Activated CD4-positive, alpha-beta T cell treated with anti-CD3 and anti-CD28 coated beads for 36 hours (primary cell): Measurements from ENCODE around the gene SEMA3G. TPM values are rescaled to one million over a fixed set of nuclear protein-coding genes. Genes with fewer than 3 reads are reported as not detected.

Experiments
- ATAC-seq: fragments of 200-7000 bp; cut with Tn5 transposase; one replicate; pipeline ENCODE4 v1.10.0; 2021; ENCODE audit warnings: mild to moderate bottlenecking, moderate library complexity
- CTCF ChIA-PET: fragments of 350-600 bp; sonication (Branson Sonifier 250); formaldehyde crosslinking; loops from one replicate; lab custom pipeline; 2021; ENCODE audit warnings: antibody characterized with exemption; lab: Charles Lee
- POLR2A ChIA-PET: fragments of 350-600 bp; sonication (Branson Sonifier 250); formaldehyde crosslinking; loops from one replicate; lab custom pipeline; 2021; ENCODE audit warnings: antibody characterized with exemption, inconsistent platforms; lab: Charles Lee
- DNase-seq: peaks from one replicate; pipeline ENCODE4 v3.0.0-alpha.2; 2020
- H3K27ac Mint-ChIP-seq: one replicate; pipeline ENCODE4 v1.8.0; 2021; ENCODE audit warnings: mixed read lengths
- H3K27me3 Mint-ChIP-seq: one replicate; pipeline ENCODE4 v1.8.0; 2021; ENCODE audit warnings: mixed read lengths
- H3K36me3 Mint-ChIP-seq: one replicate; pipeline ENCODE4 v1.8.0; 2021; ENCODE audit warnings: low read depth, mixed read lengths
- H3K4me1 Mint-ChIP-seq: one replicate; pipeline ENCODE4 v1.8.0; 2021; ENCODE audit warnings: mixed read lengths
- H3K4me3 Mint-ChIP-seq: one replicate; pipeline ENCODE4 v1.8.0; 2021; ENCODE audit warnings: mild to moderate bottlenecking, moderate library complexity, mixed read lengths
- H3K9me3 Mint-ChIP-seq: one replicate; pipeline ENCODE4 v1.8.0; 2021; ENCODE audit warnings: low read depth, mixed read lengths
- intact Hi-C, 2 experiments: fragments of 100-400 bp; cut with DNase I in 1 of 2; cut with micrococcal nuclease in 1 of 2; formaldehyde crosslinking; loops; one replicate each; pipeline versions ENCODE4 v1.14.2 to v1.15.1; 2022 to 2024; cut with DNase I, micrococcal nuclease
- total RNA-seq, 2 experiments: library from RNA; stranded (reverse); gene quantifications; one replicate each; pipeline ENCODE4 v1.2.3, GENCODE V29; 2021

SEMA3G gene
- total RNA-seq, 2 experiments from 2014 or later, result not detected

GRCh38 chr3:52405066-52405465 lies 39.8 kb downstream of the SEMA3G start:
- POLR2A ChIA-PET, result interaction anchor here (0.6 kb wide), 1 partner anchor 66 kb away, joined by 5 read pairs; no protein-coding TSS in a partner anchor
- no peaks in the 10 kb centered on the region for H3K27me3 Mint-ChIP-seq
- CTCF ChIA-PET, result interaction anchor here (0.6 kb wide), 1 partner anchor 66 kb away, joined by 3 read pairs; no protein-coding TSS in a partner anchor

GRCh38 chr3:52404391-52404790 lies 40.5 kb downstream of the SEMA3G start:
- no peak for ATAC-seq
- Mint-ChIP-seq H3K4me3 (no peak overlapping the region), H3K27ac (no peak overlapping the region), H3K36me3 (peaks cover 38% of the 10 kb centered on the region), H3K4me1 (peaks cover 18% of the 10 kb centered on the region), H3K9me3 (no peaks in the 10 kb centered on the region), H3K27me3 (no peaks in the 10 kb centered on the region)
- DNase-seq, result no peak
- intact Hi-C loops, result no loop called here
- POLR2A ChIA-PET, result no interaction called here
- CTCF ChIA-PET, result no interaction called here

More at GRCh38 chr3:52405066-52405465, 39.8 kb downstream of the SEMA3G start:
- ATAC-seq (no peak), DNase-seq (no peak)
- Mint-ChIP-seq H3K4me3 (no peak overlapping the region), H3K9me3 (no peaks in the 10 kb centered on the region), H3K4me1 (peaks cover 18% of the 10 kb centered on the region), H3K36me3 (peaks cover 38% of the 10 kb centered on the region), H3K27ac (no peak overlapping the region)
- intact Hi-C loops, result no loop called here

- Mint-ChIP-seq H3K4me3 (no peak overlapping the region), H3K36me3 (peaks cover 38% of the 10 kb centered on the region), H3K9me3 (no peaks in the 10 kb centered on the region), H3K4me1 (peaks cover 14% of the 10 kb centered on the region), H3K27me3 (no peaks in the 10 kb centered on the region), H3K27ac (no peak overlapping the region)
- ATAC-seq (no peak), DNase-seq (no peak)
- ChIA-PET POLR2A (no interaction called here), CTCF (no interaction called here)
- intact Hi-C loops, result no loop called here
Observed at GRCh38 chr3:52403955-52404354, 40.9 kb downstream of the SEMA3G start.

GRCh38 chr3:52403271-52403841 lies 41.5 kb downstream of the SEMA3G start:
- Mint-ChIP-seq H3K27me3 (no peaks in the 10 kb centered on the region), H3K4me3 (no peak overlapping the region), H3K4me1 (peaks cover 8% of the 10 kb centered on the region), H3K9me3 (no peaks in the 10 kb centered on the region), H3K27ac (no peak overlapping the region), H3K36me3 (peaks cover 38% of the 10 kb centered on the region)
- intact Hi-C loops, result no loop called here
- DNase-seq, result no peak
- ChIA-PET POLR2A (no interaction called here), CTCF (no interaction called here)
- ATAC-seq, result no peak

- Mint-ChIP-seq H3K9me3 (no peaks in the 10 kb centered on the region), H3K27ac (no peak overlapping the region), H3K27me3 (no peaks in the 10 kb centered on the region), H3K4me1 (peaks cover 3% of the 10 kb centered on the region), H3K4me3 (no peak overlapping the region), H3K36me3 (peaks cover 33% of the 10 kb centered on the region)
- intact Hi-C loops, result no loop called here
- no peak for DNase-seq
- ChIA-PET POLR2A (interaction anchor here (1.1 kb wide), 1 partner anchor 9 kb away, joined by 7 read pairs; no protein-coding TSS in a partner anchor), CTCF (no interaction called here)
- ATAC-seq, result no peak
Observed at GRCh38 chr3:52402706-52403270, 42.1 kb downstream of the SEMA3G start.

GRCh38 chr3:52402101-52402521 lies 42.8 kb downstream of the SEMA3G start:
- CTCF ChIA-PET, result no interaction called here
- intact Hi-C loops, result no loop called here

GRCh38 chr3:52401551-52401950 lies 43.4 kb downstream of the SEMA3G start:
- H3K27me3 Mint-ChIP-seq, result no peaks in the 10 kb centered on the region
- peaks cover 24% of the 10 kb centered on the region for H3K36me3 Mint-ChIP-seq
- H3K4me1 Mint-ChIP-seq, result no peaks in the 10 kb centered on the region
- no peak overlapping the region for H3K4me3 Mint-ChIP-seq
- ChIA-PET CTCF (no interaction called here), POLR2A (interaction anchor here (1.1 kb wide), 1 partner anchor 10 kb away, joined by 7 read pairs; no protein-coding TSS in a partner anchor)
- no peaks in the 10 kb centered on the region for H3K9me3 Mint-ChIP-seq
- no peak overlapping the region for H3K27ac Mint-ChIP-seq
- ATAC-seq (no peak), DNase-seq (no peak)
- intact Hi-C loops, result no loop called here

More at GRCh38 chr3:52402101-52402521, 42.8 kb downstream of the SEMA3G start:
- H3K4me3 Mint-ChIP-seq, result no peak overlapping the region
- peaks cover 2% of the 10 kb centered on the region for H3K4me1 Mint-ChIP-seq
- ATAC-seq (no peak), DNase-seq (peak; percentile 3)
- H3K9me3 Mint-ChIP-seq, result no peaks in the 10 kb centered on the region
- H3K27me3 Mint-ChIP-seq, result no peaks in the 10 kb centered on the region
- H3K36me3 Mint-ChIP-seq, result peaks cover 28% of the 10 kb centered on the region
- no peak overlapping the region for H3K27ac Mint-ChIP-seq
- POLR2A ChIA-PET, result interaction anchor here (1.1 kb wide), 1 partner anchor 10 kb away, joined by 7 read pairs; no protein-coding TSS in a partner anchor

GRCh38 chr3:52401021-52401420 lies 43.9 kb downstream of the SEMA3G start:
- H3K9me3 Mint-ChIP-seq, result no peaks in the 10 kb centered on the region
- H3K4me3 Mint-ChIP-seq, result no peak overlapping the region
- no peak overlapping the region for H3K27ac Mint-ChIP-seq
- POLR2A ChIA-PET, result no interaction called here
- peaks cover 24% of the 10 kb centered on the region for H3K36me3 Mint-ChIP-seq
- CTCF ChIA-PET, result interaction anchor here (2.0 kb wide), 1 partner anchor 11 kb away, joined by 6 read pairs; no protein-coding TSS in a partner anchor
- no peaks in the 10 kb centered on the region for H3K27me3 Mint-ChIP-seq
- DNase-seq (no peak), ATAC-seq (no peak)
- no peaks in the 10 kb centered on the region for H3K4me1 Mint-ChIP-seq
- intact Hi-C loops, result no loop called here

GRCh38 chr3:52400275-52400793 lies 44.6 kb downstream of the SEMA3G start:
- no peak overlapping the region for H3K27ac Mint-ChIP-seq
- no peak overlapping the region for H3K4me3 Mint-ChIP-seq
- H3K4me1 Mint-ChIP-seq, result no peaks in the 10 kb centered on the region
- intact Hi-C loops, result no loop called here
- ChIA-PET POLR2A (no interaction called here), CTCF (interaction anchor here (2.0 kb wide), 1 partner anchor 12 kb away, joined by 6 read pairs; no protein-coding TSS in a partner anchor)
- no peaks in the 10 kb centered on the region for H3K9me3 Mint-ChIP-seq
- ATAC-seq, result no peak
- peaks cover 23% of the 10 kb centered on the region for H3K36me3 Mint-ChIP-seq
- no peak for DNase-seq
- no peaks in the 10 kb centered on the region for H3K27me3 Mint-ChIP-seq

- DNase-seq, result no peak
- no peak for ATAC-seq
- Mint-ChIP-seq H3K4me1 (no peaks in the 10 kb centered on the region), H3K27ac (no peak overlapping the region), H3K36me3 (peaks cover 21% of the 10 kb centered on the region), H3K4me3 (no peak overlapping the region), H3K27me3 (no peaks in the 10 kb centered on the region), H3K9me3 (no peaks in the 10 kb centered on the region)
- POLR2A ChIA-PET, result no interaction called here
- intact Hi-C loops, result no loop called here
- CTCF ChIA-PET, result interaction anchor here (2.0 kb wide), 1 partner anchor 13 kb away, joined by 6 read pairs; no protein-coding TSS in a partner anchor
Observed at GRCh38 chr3:52399593-52399992, 45.3 kb downstream of the SEMA3G start.

GRCh38 chr3:52399131-52399530 lies 45.8 kb downstream of the SEMA3G start:
- peaks cover 19% of the 10 kb centered on the region for H3K36me3 Mint-ChIP-seq
- intact Hi-C loops, result no loop called here
- H3K27ac Mint-ChIP-seq, result no peak overlapping the region
- DNase-seq (no peak), ATAC-seq (no peak)
- POLR2A ChIA-PET, result no interaction called here
- no peaks in the 10 kb centered on the region for H3K4me1 Mint-ChIP-seq
- H3K27me3 Mint-ChIP-seq, result no peaks in the 10 kb centered on the region
- no peaks in the 10 kb centered on the region for H3K9me3 Mint-ChIP-seq
- H3K4me3 Mint-ChIP-seq, result no peak overlapping the region
- CTCF ChIA-PET, result interaction anchor here (2.0 kb wide), 1 partner anchor 13 kb away, joined by 6 read pairs; no protein-coding TSS in a partner anchor
